HepG2 (cell line): Measurements from ENCODE around the gene RPL41. TPM values are rescaled to one million over a fixed set of nuclear protein-coding genes. Genes with fewer than 3 reads are reported as not detected.

Experiments used
- HNRNPL ChIP-seq: fragments of 200-400 bp; formaldehyde crosslinking; IDR thresholded peaks from 2 replicates; pipeline ENCODE4 v1.6.1; 2017; ENCODE audit warnings: mild to moderate bottlenecking, low read depth, low read length
- JUND ChIP-seq: sonication (generic); formaldehyde crosslinking; IDR thresholded peaks from 2 replicates; pipeline ENCODE4 v1.8.0; 2022; ENCODE audit warnings: mild to moderate bottlenecking, missing genetic modification reagents
- RFX3 ChIP-seq: IDR thresholded peaks from 2 replicates; pipeline ENCODE4 v1.6.1; 2016; ENCODE audit warnings: missing biosample characterization, missing genetic modification reagents
- RFXAP ChIP-seq: sonication (generic); formaldehyde crosslinking; IDR thresholded peaks from 2 replicates; pipeline ENCODE4 v1.4.0; 2020; ENCODE audit warnings: missing genetic modification reagents, borderline replicate concordance
- ZBTB21 ChIP-seq: sonication (generic); formaldehyde crosslinking; IDR thresholded peaks from 2 replicates; pipeline ENCODE4 v1.4.0; 2020; ENCODE audit warnings: missing genetic modification reagents
- ZBTB42 ChIP-seq: sonication (generic); formaldehyde crosslinking; IDR thresholded peaks from 2 replicates; pipeline ENCODE4 v1.5.0; 2020; ENCODE audit warnings: mild to moderate bottlenecking, missing genetic modification reagents
- ZNF136 ChIP-seq: sonication (generic); formaldehyde crosslinking; IDR thresholded peaks from 2 replicates; pipeline ENCODE4 v1.8.1; 2022; ENCODE audit warnings: low read depth, mild to moderate bottlenecking, moderate library complexity, missing genetic modification reagents
- ZNF180 ChIP-seq: sonication (generic); formaldehyde crosslinking; IDR thresholded peaks from 2 replicates; pipeline ENCODE4 v1.4.0; 2020; ENCODE audit warnings: low read depth, missing genetic modification reagents, borderline replicate concordance
- ZNF44 ChIP-seq: sonication (generic); formaldehyde crosslinking; IDR thresholded peaks from 2 replicates; pipeline ENCODE4 v1.5.1; 2020; ENCODE audit warnings: mild to moderate bottlenecking, missing genetic modification reagents
- ZNF562 ChIP-seq: sonication (generic); formaldehyde crosslinking; IDR thresholded peaks from 2 replicates; pipeline ENCODE4 v1.8.0; 2022; ENCODE audit warnings: missing genetic modification reagents, borderline replicate concordance
- ZNF703 ChIP-seq: sonication (generic); formaldehyde crosslinking; IDR thresholded peaks from 2 replicates; pipeline ENCODE4 v1.5.1; 2020; ENCODE audit warnings: missing genetic modification reagents, mild to moderate bottlenecking, moderate library complexity, borderline replicate concordance
- polyA plus RNA-seq, 8 experiments: library from polyadenylated mRNA; depleted of rRNA in 3 of 8; stranded (reverse) in 7 of 8; unstranded in 1 of 8; fragments of >200 nt; fragmentation: Illumina TruSeq in 4 of 8; extraction: Trizol in 4 of 8; gene quantifications; 2 replicates each; pipeline versions ENCODE4 v1.2.1 to v1.2.3, GENCODE V29; 2011 to 2016; ENCODE audit warnings: low read depth in 4 of 8, missing spikeins in 1 of 8, mixed read lengths in 1 of 8; ENCODE audit not compliant: insufficient read depth in 1 of 8
- total RNA-seq, 5 experiments: library from RNA; depleted of rRNA; stranded (reverse); fragments of >200 nt; fragmentation: Illumina TruSeq; extraction: Trizol; gene quantifications; 2 replicates each; pipeline ENCODE4 v1.2.3, GENCODE V29; 2016; ENCODE audit warnings: low read depth in 1 of 5
- TF ChIP-seq, protein P1 (sequence below): sonication (generic); formaldehyde crosslinking; IDR thresholded peaks from 2 replicates; pipeline ENCODE4 v1.4.0; 2020; ENCODE audit warnings: mild to moderate bottlenecking, missing genetic modification reagents
- TF ChIP-seq, protein P2 (sequence below): sonication (generic); formaldehyde crosslinking; IDR thresholded peaks from 2 replicates; pipeline ENCODE4 v1.5.0; 2020; ENCODE audit warnings: mild to moderate bottlenecking, missing genetic modification reagents
- TF ChIP-seq, protein P3 (sequence below): sonication (generic); formaldehyde crosslinking; IDR thresholded peaks from 2 replicates; pipeline ENCODE4 v1.4.0; 2020; ENCODE audit warnings: missing genetic modification reagents
- TF ChIP-seq, protein P4 (sequence below): sonication (generic); formaldehyde crosslinking; IDR thresholded peaks from 2 replicates; pipeline ENCODE4 v1.4.0; 2020; ENCODE audit warnings: missing genetic modification reagents, borderline replicate concordance
- TF ChIP-seq, protein P5 (sequence below): sonication (generic); formaldehyde crosslinking; IDR thresholded peaks from 2 replicates; pipeline ENCODE4 v1.5.1; 2020; ENCODE audit warnings: missing genetic modification reagents, mild to moderate bottlenecking, borderline replicate concordance

Gene RPL41
- total and polyA plus RNA-seq, 2 of the 13 experiments (the other 11 are each of a cell fraction or from before 2014, with no cell fraction given) = 4,012 to 7,670 TPM

DNA sequence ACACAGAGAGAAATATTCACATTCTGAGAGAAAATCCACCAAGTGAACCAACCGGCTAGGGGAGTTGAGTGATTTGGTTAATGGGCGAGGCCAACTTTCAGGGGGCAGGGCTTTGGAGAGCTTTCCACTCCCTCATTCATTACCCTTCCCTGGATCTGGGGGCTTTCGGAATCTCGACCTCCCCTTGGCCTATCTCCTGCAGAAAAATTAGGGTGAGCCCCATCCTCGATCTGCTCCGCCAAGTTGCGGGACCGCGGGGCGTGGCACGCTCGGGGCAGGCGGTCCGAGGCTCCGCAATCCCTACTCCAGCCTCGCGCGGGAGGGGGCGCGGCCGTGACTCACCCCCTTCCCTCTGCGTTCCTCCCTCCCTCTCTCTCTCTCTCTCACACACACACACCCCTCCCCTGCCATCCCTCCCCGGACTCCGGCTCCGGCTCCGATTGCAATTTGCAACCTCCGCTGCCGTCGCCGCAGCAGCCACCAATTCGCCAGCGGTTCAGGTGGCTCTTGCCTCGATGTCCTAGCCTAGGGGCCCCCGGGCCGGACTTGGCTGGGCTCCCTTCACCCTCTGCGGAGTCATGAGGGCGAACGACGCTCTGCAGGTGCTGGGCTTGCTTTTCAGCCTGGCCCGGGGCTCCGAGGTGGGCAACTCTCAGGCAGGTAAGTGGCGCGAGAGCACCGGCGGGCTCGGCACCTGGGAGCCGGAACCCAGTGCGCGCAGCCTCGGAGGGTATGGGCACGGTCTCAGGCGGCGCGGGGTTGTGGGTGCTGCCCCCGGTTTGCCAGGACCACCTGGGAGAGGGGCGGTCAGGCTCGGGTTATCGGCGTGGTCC lies 36.5 kb upstream of the RPL41 start, which contains the start of gene ERBB3 (continued):
- peak; percentile 55; the same call in 1 of the 2 replicates for TF ChIP-seq ZNF703 (CRISPR knock-in tag)
- TF ChIP-seq, protein P1, sequence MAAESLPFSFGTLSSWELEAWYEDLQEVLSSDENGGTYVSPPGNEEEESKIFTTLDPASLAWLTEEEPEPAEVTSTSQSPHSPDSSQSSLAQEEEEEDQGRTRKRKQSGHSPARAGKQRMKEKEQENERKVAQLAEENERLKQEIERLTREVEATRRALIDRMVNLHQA (CRISPR knock-in tag) = no peak
- TF ChIP-seq, protein P2, sequence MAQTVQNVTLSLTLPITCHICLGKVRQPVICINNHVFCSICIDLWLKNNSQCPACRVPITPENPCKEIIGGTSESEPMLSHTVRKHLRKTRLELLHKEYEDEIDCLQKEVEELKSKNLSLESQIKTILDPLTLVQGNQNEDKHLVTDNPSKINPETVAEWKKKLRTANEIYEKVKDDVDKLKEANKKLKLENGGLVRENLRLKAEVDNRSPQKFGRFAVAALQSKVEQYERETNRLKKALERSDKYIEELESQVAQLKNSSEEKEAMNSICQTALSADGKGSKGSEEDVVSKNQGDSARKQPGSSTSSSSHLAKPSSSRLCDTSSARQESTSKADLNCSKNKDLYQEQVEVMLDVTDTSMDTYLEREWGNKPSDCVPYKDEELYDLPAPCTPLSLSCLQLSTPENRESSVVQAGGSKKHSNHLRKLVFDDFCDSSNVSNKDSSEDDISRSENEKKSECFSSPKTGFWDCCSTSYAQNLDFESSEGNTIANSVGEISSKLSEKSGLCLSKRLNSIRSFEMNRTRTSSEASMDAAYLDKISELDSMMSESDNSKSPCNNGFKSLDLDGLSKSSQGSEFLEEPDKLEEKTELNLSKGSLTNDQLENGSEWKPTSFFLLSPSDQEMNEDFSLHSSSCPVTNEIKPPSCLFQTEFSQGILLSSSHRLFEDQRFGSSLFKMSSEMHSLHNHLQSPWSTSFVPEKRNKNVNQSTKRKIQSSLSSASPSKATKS (CRISPR knock-in tag) = no peak
- TF ChIP-seq RFX3 (CRISPR knock-in tag) = no peak
- peak; percentile 76; the same call in 1 of the 2 replicates for TF ChIP-seq RFXAP (CRISPR knock-in tag)
- no peak for TF ChIP-seq ZBTB21 (CRISPR knock-in tag)
- 0 out of 2 replicates have a peak, but pooled peaks have one; percentile 7 for TF ChIP-seq ZNF44 (CRISPR knock-in tag)
- TF ChIP-seq, protein P3, sequence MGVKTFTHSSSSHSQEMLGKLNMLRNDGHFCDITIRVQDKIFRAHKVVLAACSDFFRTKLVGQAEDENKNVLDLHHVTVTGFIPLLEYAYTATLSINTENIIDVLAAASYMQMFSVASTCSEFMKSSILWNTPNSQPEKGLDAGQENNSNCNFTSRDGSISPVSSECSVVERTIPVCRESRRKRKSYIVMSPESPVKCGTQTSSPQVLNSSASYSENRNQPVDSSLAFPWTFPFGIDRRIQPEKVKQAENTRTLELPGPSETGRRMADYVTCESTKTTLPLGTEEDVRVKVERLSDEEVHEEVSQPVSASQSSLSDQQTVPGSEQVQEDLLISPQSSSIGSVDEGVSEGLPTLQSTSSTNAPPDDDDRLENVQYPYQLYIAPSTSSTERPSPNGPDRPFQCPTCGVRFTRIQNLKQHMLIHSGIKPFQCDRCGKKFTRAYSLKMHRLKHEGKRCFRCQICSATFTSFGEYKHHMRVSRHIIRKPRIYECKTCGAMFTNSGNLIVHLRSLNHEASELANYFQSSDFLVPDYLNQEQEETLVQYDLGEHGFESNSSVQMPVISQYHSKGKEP (CRISPR knock-in tag) = no peak
- TF ChIP-seq ZNF136 = no peak
- TF ChIP-seq ZNF180 = no peak
- TF ChIP-seq, protein P4, sequence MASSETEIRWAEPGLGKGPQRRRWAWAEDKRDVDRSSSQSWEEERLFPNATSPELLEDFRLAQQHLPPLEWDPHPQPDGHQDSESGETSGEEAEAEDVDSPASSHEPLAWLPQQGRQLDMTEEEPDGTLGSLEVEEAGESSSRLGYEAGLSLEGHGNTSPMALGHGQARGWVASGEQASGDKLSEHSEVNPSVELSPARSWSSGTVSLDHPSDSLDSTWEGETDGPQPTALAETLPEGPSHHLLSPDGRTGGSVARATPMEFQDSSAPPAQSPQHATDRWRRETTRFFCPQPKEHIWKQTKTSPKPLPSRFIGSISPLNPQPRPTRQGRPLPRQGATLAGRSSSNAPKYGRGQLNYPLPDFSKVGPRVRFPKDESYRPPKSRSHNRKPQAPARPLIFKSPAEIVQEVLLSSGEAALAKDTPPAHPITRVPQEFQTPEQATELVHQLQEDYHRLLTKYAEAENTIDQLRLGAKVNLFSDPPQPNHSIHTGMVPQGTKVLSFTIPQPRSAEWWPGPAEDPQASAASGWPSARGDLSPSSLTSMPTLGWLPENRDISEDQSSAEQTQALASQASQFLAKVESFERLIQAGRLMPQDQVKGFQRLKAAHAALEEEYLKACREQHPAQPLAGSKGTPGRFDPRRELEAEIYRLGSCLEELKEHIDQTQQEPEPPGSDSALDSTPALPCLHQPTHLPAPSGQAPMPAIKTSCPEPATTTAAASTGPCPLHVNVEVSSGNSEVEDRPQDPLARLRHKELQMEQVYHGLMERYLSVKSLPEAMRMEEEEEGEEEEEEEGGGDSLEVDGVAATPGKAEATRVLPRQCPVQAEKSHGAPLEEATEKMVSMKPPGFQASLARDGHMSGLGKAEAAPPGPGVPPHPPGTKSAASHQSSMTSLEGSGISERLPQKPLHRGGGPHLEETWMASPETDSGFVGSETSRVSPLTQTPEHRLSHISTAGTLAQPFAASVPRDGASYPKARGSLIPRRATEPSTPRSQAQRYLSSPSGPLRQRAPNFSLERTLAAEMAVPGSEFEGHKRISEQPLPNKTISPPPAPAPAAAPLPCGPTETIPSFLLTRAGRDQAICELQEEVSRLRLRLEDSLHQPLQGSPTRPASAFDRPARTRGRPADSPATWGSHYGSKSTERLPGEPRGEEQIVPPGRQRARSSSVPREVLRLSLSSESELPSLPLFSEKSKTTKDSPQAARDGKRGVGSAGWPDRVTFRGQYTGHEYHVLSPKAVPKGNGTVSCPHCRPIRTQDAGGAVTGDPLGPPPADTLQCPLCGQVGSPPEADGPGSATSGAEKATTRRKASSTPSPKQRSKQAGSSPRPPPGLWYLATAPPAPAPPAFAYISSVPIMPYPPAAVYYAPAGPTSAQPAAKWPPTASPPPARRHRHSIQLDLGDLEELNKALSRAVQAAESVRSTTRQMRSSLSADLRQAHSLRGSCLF = no peak
- TF ChIP-seq ZBTB42 (CRISPR knock-in tag) = peak; percentile 34; the same call in 1 of the 2 replicates
- TF ChIP-seq, protein P5, sequence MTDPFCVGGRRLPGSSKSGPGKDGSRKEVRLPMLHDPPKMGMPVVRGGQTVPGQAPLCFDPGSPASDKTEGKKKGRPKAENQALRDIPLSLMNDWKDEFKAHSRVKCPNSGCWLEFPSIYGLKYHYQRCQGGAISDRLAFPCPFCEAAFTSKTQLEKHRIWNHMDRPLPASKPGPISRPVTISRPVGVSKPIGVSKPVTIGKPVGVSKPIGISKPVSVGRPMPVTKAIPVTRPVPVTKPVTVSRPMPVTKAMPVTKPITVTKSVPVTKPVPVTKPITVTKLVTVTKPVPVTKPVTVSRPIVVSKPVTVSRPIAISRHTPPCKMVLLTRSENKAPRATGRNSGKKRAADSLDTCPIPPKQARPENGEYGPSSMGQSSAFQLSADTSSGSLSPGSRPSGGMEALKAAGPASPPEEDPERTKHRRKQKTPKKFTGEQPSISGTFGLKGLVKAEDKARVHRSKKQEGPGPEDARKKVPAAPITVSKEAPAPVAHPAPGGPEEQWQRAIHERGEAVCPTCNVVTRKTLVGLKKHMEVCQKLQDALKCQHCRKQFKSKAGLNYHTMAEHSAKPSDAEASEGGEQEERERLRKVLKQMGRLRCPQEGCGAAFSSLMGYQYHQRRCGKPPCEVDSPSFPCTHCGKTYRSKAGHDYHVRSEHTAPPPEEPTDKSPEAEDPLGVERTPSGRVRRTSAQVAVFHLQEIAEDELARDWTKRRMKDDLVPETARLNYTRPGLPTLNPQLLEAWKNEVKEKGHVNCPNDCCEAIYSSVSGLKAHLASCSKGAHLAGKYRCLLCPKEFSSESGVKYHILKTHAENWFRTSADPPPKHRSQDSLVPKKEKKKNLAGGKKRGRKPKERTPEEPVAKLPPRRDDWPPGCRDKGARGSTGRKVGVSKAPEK (CRISPR knock-in tag) = no peak
- TF ChIP-seq ZNF562 (CRISPR knock-in tag) = no peak
- TF ChIP-seq HNRNPL = peak; percentile 82
- TF ChIP-seq JUND = peak; percentile 89
